GM18951 (cell line): ENCODE data around the gene WFIKKN2.

Experiments used
- POLR2A ChIP-seq: IDR thresholded peaks from 4 replicates; pipeline ENCODE4 v1.6.1; 2011; ENCODE audit warnings: mild to moderate bottlenecking; ENCODE audit not compliant: insufficient read length, insufficient read depth; ENCODE audit errors: extremely low read depth
- in situ Hi-C: fragments of 300-500 bp; cut with MboI; formaldehyde crosslinking; loops from one replicate; pipeline ENCODE4 v1.12.0; 2022; ENCODE audit warnings: low sequenced_read_pairs, mixed read lengths, inconsistent platforms; ENCODE audit not compliant: unreplicated experiment

WFIKKN2 gene

DNA sequence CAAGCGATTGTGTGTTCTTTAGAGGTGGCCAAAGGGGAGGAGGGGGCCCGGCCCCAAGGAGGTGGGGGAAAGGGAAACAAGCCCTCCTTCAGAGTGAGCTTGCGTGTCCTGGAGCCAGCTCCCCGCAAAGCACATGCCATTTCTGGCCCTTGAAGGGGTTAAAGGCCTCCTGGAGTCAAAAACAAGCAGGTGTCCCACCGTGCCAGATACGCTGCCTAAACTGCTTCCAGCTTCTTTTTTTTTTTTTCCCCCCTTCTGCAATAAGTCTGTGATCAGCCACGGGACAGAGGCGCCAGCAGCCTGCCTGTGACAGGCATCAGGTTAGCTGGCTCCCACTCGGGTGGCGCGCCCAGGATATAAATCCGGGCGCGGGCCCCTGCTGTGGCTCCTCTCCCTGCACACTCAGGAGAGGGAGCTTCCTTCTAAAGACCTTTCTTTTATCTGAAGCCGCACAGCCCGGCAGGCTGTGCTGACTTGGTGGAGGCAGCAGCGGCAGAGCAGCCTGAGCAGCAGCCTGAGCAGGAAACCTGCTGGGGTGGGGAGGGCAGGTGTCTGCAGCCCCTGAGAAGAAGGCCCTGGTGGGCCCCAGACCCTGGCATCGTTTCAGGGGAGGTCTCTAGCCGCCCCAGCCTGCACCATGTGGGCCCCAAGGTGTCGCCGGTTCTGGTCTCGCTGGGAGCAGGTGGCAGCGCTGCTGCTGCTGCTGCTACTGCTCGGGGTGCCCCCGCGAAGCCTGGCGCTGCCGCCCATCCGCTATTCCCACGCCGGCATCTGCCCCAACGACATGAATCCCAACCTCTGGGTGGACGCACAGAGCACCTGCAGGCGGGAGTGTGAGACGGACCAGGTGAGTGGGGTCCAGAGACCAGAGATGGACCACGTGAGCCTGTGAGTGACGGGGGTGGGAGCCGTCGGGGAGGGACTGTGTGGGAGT is at the start of gene WFIKKN2:
TSS of gene WFIKKN2 (plus strand) at position 286 of the 934 bp plus-strand sequence. CDS start at position 638, 352 bp downstream.
- in situ Hi-C loops, result loop anchor here (10.0 kb wide), 1 partner anchor 51 kb away; no protein-coding TSS in a partner anchor
- TF ChIP-seq POLR2A, result no peak

DNA sequence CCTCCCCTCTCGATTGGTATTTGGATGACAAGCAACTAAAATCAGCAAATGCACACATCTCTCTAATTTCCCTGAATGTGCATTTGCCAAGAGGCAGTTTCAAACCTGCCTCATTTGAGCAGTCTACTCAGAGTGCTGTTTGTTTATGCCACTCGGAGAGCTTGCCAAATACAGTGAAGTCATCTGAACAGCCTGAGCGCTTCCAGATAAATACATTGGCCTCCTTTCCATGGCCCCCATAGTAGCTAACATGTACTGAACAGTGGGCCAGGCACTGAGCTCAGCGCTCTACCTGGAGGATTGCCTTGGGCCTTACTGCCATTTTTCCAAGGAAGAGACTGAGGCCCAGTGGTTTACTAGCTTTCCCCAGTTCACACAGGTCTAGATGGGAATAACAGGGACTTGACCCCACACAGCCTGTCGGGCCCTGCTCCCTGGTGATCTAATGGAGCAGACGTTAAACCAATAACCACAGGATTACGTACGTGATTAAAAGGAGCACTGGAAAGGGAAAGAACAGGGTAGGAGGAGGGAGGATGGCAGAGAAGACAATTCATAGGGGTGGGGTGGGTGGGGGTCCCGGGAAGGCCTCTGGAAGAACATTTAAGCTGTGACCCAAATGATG is 49.3 kb upstream of the WFIKKN2 start:
- TF ChIP-seq POLR2A, result no peak

GRCh38 chr17:50787106-50787505 is 48.3 kb upstream of the WFIKKN2 start:
- in situ Hi-C loops, result loop anchor here (10.0 kb wide), 2 partner anchors 48 to 168 kb away; partner anchors contain the start of gene WFIKKN2
- no peak for TF ChIP-seq POLR2A

More for the DNA sequence above, 49.3 kb upstream of the WFIKKN2 start:
- in situ Hi-C loops, result loop anchor here (10.0 kb wide), 2 partner anchors 49 to 169 kb away; partner anchors contain the start of gene WFIKKN2

- TF ChIP-seq POLR2A, result no peak
Observed at GRCh38 chr17:50790618-50791017, 44.8 kb upstream of the WFIKKN2 start.

GRCh38 chr17:50792132-50792531 is 43.3 kb upstream of the WFIKKN2 start:
- TF ChIP-seq POLR2A, result no peak
- in situ Hi-C loops, result no loop called here

More at GRCh38 chr17:50790618-50791017, 44.8 kb upstream of the WFIKKN2 start:
- in situ Hi-C loops, result no loop called here

GRCh38 chr17:50793007-50793406 is 42.4 kb upstream of the WFIKKN2 start:
- no peak for TF ChIP-seq POLR2A

DNA sequence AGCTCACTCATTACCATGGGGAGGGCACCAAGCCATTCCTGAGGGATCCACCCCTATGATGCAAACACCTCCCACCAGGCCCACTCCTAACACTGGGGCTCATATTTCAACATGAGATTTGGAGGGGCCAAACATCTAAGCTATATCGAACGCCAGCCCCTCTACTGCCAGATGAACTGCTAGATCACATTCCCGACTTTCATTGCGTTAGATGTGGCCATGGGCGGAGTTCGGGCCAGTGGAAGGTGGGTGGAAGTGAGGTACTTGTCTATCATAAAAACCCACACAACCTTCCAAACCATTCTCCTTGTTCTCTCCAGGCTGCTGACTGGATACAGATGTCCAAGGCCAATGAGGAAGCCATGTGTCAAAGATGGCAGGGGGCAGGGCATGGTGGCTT is 41.0 kb upstream of the WFIKKN2 start:
- no peak for TF ChIP-seq POLR2A
- in situ Hi-C loops, result no loop called here

More at GRCh38 chr17:50793007-50793406, 42.4 kb upstream of the WFIKKN2 start:
- in situ Hi-C loops, result no loop called here

- no peak for TF ChIP-seq POLR2A
- in situ Hi-C loops, result no loop called here
Observed at GRCh38 chr17:50797135-50797810, 38.1 kb upstream of the WFIKKN2 start.

DNA sequence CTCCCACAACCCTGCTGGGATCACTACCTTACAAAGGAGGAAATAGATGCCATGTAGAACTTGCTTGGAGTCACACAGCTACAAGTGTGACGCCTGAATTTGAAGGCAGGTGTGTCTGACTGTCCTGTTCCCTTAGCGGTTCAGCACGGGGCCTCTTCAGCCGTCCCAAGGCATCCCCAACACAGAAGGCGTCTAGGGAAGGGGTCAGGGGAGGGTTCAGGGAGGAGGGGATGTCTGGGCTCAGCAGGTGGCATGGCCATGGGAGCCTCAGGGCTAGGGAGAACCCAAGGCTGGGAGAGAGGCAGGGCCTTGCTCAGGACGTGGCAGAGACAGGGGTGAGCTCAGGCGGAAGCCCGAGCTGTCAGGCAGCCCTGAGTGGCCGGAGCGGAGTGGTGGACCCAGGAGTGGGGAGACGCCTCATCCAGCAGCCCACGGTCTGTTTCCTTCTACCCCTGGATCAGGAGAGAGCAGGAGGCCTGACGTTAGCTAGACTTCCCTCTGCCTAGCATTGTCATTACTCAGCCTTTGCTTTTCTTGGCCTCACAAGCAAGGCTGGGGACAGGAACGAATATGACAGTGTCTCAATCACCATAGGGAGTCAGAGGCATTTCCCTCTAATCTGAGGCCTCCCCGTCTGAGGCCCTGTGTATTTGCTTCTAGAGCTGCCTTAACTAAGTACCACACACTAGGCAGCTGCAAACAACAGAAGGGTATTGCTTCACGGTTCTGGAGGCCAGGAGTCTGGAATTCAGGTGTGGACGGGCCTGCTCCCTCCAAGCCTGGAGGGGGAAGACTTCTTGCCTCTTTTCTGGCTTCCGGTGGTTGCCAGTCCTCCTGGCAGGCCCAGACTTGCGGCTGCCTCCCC is 36.7 kb upstream of the WFIKKN2 start:
- in situ Hi-C loops, result no loop called here
- no peak for TF ChIP-seq POLR2A

DNA sequence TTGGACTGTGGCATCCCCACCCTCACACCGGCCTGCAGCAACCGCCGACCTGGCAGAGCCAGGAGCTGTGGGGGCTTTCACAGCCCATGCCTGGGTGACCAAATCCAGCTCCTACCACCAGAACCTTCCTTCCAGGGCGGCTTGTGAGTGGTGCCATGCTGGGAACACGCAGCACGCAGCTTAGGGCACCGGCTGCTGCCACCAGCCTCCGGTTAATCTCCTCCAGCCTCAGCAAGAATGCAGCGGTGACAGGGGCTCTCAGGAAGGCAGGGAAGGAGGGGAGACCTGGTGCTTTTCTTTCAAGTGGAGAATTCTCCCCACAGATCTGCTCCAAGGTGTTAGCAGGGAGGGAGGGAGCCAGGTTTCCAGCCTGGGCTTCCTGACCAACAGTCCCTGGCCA is 35.8 kb upstream of the WFIKKN2 start:
- in situ Hi-C loops, result no loop called here
- no peak for TF ChIP-seq POLR2A

GRCh38 chr17:50800196-50800700 is 35.1 kb upstream of the WFIKKN2 start:
- in situ Hi-C loops, result no loop called here

DNA sequence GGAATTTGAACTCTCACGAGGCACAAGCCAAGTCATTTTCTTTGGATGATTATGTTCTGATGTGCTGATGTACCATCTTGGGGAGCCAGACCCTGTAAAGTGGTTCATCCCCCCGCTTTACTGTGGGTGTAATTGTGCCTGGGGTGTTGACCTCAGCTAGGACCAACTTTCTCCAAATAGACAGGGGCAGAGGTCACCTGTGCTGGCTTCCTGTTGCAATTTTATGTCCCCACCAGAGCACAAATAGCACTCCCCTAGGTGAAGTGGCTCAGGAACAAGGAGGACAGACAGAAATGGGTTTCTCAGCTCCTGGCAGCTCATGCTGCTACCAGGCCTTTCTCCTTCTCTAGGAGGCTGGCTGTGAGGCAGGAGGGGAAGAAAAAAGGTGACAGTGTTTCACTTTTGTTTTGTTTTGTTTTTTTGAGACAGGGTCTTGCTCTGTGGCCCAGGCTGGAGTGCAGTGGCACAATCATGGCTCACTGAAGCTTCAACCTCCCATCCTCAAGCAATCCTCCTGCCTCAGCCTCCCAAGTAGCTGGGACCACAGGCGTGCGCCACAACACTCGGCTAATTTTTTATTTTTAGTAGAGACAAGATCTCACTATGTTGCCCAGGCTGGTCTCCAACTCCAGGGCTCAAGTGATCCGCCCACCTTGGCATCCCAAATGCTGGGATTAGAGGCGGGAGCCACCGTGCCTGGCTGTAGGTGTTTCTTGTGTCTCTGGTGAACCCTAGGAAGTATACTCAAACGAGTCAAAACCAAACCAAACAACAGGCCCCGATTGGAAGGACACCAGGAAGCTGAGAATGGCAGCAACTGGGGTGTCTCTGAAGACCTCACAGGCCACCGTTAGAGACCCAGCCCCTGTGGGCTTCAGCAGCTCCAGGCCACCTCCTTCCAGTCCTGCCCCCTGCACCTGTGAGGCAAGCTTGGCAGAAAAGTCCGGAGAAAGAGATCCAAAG is 32.5 kb upstream of the WFIKKN2 start:
- no peak for TF ChIP-seq POLR2A
- in situ Hi-C loops, result no loop called here

More at GRCh38 chr17:50800196-50800700, 35.1 kb upstream of the WFIKKN2 start:
- TF ChIP-seq POLR2A, result no peak
